Ishikawa (cell line): ENCODE results near the gene SMG7.

Experiments used
- CEBPB ChIP-seq: IDR thresholded peaks from 2 replicates; pipeline ENCODE4 v1.6.1; 2012
- CREB1 ChIP-seq: IDR thresholded peaks from 2 replicates; pipeline ENCODE4 v1.6.1; 2012; ENCODE audit warnings: low read depth
- EGR1 ChIP-seq: IDR thresholded peaks from 2 replicates; pipeline ENCODE4 v1.6.1; 2012
- EP300 ChIP-seq: IDR thresholded peaks from 2 replicates; pipeline ENCODE4 v1.6.1; 2012; ENCODE audit warnings: borderline replicate concordance
- FOXM1 ChIP-seq: IDR thresholded peaks from 2 replicates; pipeline ENCODE4 v1.6.1; 2012; ENCODE audit warnings: low read depth, borderline replicate concordance
- MAX ChIP-seq: IDR thresholded peaks from 2 replicates; pipeline ENCODE4 v1.6.1; 2012
- NFIC ChIP-seq: IDR thresholded peaks from 2 replicates; pipeline ENCODE4 v1.6.1; 2012
- RAD21 ChIP-seq: IDR thresholded peaks from 2 replicates; pipeline ENCODE4 v1.6.1; 2012; ENCODE audit warnings: low read depth
- REST ChIP-seq: IDR thresholded peaks from 2 replicates; pipeline ENCODE4 v1.6.1; 2012; ENCODE audit warnings: low read depth, mild to moderate bottlenecking
- TAF1 ChIP-seq: IDR thresholded peaks from 2 replicates; pipeline ENCODE4 v1.6.1; 2012; ENCODE audit warnings: low read depth, mild to moderate bottlenecking
- TCF12 ChIP-seq: IDR thresholded peaks from 2 replicates; pipeline ENCODE4 v1.6.1; 2012; ENCODE audit warnings: low read depth
- TEAD4 ChIP-seq: IDR thresholded peaks from 2 replicates; pipeline ENCODE4 v1.6.1; 2012
- USF1 ChIP-seq: IDR thresholded peaks from 2 replicates; pipeline ENCODE4 v1.6.1; 2012
- YY1 ChIP-seq: IDR thresholded peaks from 2 replicates; pipeline ENCODE4 v1.6.1; 2012; ENCODE audit warnings: low read depth
- ZBTB7A ChIP-seq: IDR thresholded peaks from 2 replicates; pipeline ENCODE4 v1.6.1; 2012; ENCODE audit warnings: low read depth

Gene SMG7

GRCh38 chr1:183438060-183438459 is 34.2 kb upstream of the SMG7 start:
- no peak for TF ChIP-seq RAD21
- no peak for TF ChIP-seq NFIC

GRCh38 chr1:183443011-183443410 is 29.3 kb upstream of the SMG7 start:
- no peak for TF ChIP-seq TEAD4
- TF ChIP-seq TAF1 = no peak
- TF ChIP-seq REST = no peak
- TF ChIP-seq YY1 = no peak
- TF ChIP-seq TCF12 = no peak
- no peak for TF ChIP-seq CEBPB
- no peak for TF ChIP-seq RAD21
- no peak for TF ChIP-seq ZBTB7A
- no peak for TF ChIP-seq CREB1
- TF ChIP-seq FOXM1 = no peak
- no peak for TF ChIP-seq MAX
- no peak for TF ChIP-seq NFIC
- no peak for TF ChIP-seq EGR1
- no peak for TF ChIP-seq EP300
- no peak for TF ChIP-seq USF1

- TF ChIP-seq TAF1 (no peak), REST (no peak), ZBTB7A (no peak), TCF12 (no peak), CREB1 (no peak), YY1 (no peak)
Measured at GRCh38 chr1:183443466-183443865, 28.8 kb upstream of the SMG7 start.

GRCh38 chr1:183444243-183444642 is 28.1 kb upstream of the SMG7 start:
- TF ChIP-seq REST = peak; percentile 58
- no peak for TF ChIP-seq TEAD4

- TF ChIP-seq FOXM1 = no peak
- TF ChIP-seq EP300 = no peak
- TF ChIP-seq ZBTB7A = no peak
- TF ChIP-seq TEAD4 = no peak
- TF ChIP-seq TAF1 = no peak
- TF ChIP-seq NFIC = no peak
- TF ChIP-seq CREB1 = no peak
- TF ChIP-seq TCF12 = no peak
- no peak for TF ChIP-seq YY1
- TF ChIP-seq USF1 = no peak
- TF ChIP-seq REST = no peak
- TF ChIP-seq EGR1 = no peak
- no peak for TF ChIP-seq RAD21
Measured at GRCh38 chr1:183449223-183449770, 23.0 kb upstream of the SMG7 start.
